Measurements from ENCODE around the gene SLC39A7. TPM values are rescaled to one million over a fixed set of nuclear protein-coding genes. Genes with fewer than 3 reads are reported as not detected.

Gene SLC39A7
- total and polyA plus RNA-seq, 2 of the 13 experiments (the other 11 are each of a cell fraction or from before 2014, with no cell fraction given), result 142 to 229 TPM

GRCh38 chr6:33161354-33162331 lies 39.0 kb upstream of the SLC39A7 start (continued):
- TF ChIP-seq ZNF407 (CRISPR knock-in tag; IDR thresholded peaks at IDR 0.05; ENCODE audit: not compliant biosample characterization), result peak; percentile 71
- TF ChIP-seq ZNF281 (CRISPR knock-in tag; IDR thresholded peaks at IDR 0.05; ENCODE audit: borderline replicate concordance), result no peak
- TF ChIP-seq ZBED4 (CRISPR knock-in tag; IDR thresholded peaks at IDR 0.05; ENCODE audit: borderline replicate concordance), result no peak
- peak; percentile 84 for TF ChIP-seq ARNT2 (CRISPR knock-in tag; IDR thresholded peaks at IDR 0.05; ENCODE audit: low read depth)
- no peak for TF ChIP-seq ZNF180 (CRISPR knock-in tag; IDR thresholded peaks at IDR 0.05; ENCODE audit: borderline replicate concordance, low read depth)
- TF ChIP-seq ZNF616 (CRISPR knock-in tag; IDR thresholded peaks at IDR 0.05; ENCODE audit: low read depth), result no peak
